Activated CD4-positive, alpha-beta T cell treated with anti-CD3 and anti-CD28 coated beads, Interleukin-2, Interleukin-6, amounts not matched to agents 100 ng/mL and 50 ng/mL, durations not matched to agents 16 hours and 8 hours (primary cell): ENCODE measurements around the gene RPL13.

Experiments used
- DNase-seq: peaks from one replicate; pipeline ENCODE4 v3.0.0-alpha.2; 2020

RPL13 gene

DNA sequence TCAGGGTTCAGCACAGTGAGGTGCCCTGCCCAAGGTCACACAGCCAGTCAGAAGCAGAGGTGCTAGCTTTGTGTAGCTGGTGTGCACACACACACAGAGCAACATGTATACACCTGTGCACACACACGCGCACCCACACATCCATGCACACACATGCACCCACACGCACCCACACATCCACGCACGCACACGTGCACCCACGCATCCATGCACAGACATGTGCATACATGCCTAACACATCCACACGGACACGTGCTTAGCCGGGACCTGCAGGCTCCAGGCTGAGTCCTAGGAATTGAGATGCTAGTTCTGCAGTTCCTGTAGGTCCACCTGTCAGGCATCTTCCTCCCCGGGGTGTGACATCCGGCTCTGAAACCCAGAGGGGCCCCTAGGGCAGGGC lies 39.9 kb downstream of the RPL13 start:
- no peak for DNase-seq

DNA sequence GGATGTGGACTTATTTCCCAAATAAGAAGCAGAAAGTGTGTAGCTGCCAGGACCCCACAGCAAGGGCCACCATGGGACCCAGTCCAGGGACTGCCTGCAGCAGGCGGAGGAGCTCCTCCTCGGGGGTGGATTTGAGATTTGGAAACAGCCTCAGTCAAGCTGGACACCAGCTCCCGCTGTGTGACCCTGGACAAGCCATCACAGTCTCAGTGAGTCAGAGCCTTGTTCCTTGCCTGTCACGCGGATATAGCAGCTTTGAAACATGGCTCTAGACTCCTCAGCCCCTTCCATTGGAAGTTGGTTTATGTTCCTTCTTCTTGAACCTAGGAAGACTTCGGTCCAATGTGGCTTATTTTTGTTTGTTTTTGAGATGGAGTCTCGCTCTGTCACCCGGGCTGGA lies 40.5 kb downstream of the RPL13 start:
- DNase-seq = no peak

- DNase-seq = no peak
Observed at GRCh38 chr16:89601906-89602272, 41.4 kb downstream of the RPL13 start.

GRCh38 chr16:89602273-89602951 lies 41.9 kb downstream of the RPL13 start:
- DNase-seq = peak; percentile 53

DNA sequence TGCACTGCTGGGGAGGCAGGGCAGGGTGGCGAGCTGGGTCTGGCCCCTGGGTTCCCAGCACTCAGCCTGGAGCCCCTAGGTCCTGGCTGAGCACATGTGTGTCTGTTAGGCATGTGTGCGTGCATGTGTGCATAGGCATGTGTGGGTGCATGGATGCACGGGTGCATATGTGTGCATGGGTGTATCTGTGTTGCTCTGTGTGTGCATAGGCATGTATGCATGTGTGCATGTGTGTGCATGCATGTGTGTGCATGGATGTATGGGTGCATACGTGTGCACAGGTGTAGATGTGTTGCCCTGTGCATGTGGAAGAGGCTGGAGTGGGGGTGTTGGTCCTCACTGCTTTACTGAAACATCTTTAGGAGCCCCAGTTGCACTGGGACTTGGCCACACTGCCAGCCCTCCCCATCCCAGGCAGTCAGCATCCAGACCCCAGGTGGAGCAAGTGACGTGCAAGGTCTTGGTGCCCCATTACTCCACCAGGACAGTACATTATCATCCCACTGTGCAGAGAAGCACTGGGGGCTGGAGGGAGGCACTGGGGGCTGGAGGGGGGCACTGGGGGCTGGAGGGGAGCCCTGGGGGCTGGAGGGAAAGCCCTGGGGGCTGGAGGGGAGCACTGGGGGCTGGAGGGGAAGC lies 42.6 kb downstream of the RPL13 start:
- DNase-seq = no peak

GRCh38 chr16:89604764-89605163 lies 44.3 kb downstream of the RPL13 start:
- no peak for DNase-seq

GRCh38 chr16:89605186-89605970 lies 44.9 kb downstream of the RPL13 start:
- no peak for DNase-seq

DNA sequence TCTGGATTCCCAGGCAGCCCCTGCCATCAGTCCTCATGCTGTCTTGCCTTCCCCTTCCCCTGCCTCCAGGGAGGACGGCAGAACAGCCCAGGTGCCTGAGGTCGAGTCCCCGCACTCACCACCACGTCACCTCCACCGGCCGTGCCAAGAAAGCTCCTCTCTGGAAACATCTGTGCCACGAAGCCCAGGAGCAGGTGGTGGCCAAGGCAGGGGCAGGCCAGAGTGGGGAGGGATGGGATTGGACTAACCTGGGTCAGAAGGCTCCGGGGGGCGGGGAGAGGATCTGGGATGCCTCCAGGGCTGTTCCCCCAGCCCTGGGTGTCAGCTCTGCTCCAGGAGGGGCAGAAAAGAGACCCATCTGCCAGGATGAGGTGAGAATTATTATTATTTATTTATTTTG lies 45.5 kb downstream of the RPL13 start:
- no peak for DNase-seq

DNA sequence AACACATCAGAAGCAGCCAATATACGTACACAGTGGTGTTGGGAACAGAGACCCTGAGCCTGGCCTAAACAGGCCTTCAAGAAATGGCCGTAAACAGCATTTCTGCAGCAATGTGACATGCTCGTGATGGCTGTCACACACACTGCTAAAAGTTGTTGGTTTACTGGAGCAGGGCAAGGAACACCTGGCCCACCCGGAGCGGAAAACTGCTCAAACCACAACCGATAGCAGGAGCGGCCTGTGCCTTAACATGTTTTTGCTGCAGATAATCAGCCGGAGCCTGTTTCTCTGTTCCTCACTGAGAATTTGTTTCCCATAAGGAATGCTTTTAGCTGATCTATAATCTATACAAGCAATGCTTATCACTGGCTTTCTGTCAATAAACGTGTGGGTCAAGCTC lies 47.0 kb downstream of the RPL13 start:
- no peak for DNase-seq

DNA sequence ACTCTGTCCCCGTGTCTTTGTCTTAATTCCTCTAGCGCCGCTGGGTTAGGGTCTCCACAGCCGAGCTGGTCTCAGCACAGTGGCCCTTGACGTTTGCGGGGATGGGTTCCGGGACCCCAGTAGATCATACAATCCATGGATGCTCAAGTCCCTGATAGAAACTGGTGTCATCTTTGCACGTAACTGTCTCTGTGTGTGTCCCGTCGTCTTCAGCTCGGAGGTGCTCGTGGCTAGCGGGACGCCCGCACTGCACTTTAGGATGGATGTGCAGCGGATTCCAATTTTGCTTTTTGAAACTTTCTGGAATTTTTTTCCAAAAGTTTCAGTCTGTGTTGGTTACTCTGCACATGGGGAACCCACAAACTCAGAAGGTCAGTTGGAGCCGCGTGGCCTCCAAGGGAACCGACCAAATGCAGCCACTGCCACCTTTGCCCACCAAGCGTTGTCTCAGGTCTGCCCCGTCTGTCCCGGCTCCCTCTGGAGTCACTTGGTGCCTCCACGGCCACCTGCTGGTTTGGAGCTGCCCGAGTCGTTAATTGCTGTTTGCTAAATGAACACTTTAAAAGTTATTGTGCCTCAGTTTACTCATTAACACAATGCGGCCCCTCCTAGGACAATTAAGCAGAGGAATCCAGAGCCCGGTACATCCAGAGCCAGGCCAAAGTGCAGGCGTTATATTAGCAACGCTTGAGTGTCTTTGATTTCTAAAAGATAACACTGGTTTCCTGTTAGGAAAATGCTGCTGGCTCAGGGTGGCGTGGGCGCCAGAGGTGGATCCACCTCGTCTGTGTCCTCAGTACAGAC lies 47.7 kb downstream of the RPL13 start:
- no peak for DNase-seq

GRCh38 chr16:89610108-89610453 lies 49.6 kb downstream of the RPL13 start:
- no peak for DNase-seq

GRCh38 chr16:89612415-89613166 lies 52.1 kb downstream of the RPL13 start:
- no peak for DNase-seq

GRCh38 chr16:89613231-89613953 lies 52.9 kb downstream of the RPL13 start, which contains the start of gene DPEP1:
Gene DPEP1 (plus strand): TSS chr16:89613642. CDS start chr16:89630411, 16,769 bp downstream.
- no peak for DNase-seq

DNA sequence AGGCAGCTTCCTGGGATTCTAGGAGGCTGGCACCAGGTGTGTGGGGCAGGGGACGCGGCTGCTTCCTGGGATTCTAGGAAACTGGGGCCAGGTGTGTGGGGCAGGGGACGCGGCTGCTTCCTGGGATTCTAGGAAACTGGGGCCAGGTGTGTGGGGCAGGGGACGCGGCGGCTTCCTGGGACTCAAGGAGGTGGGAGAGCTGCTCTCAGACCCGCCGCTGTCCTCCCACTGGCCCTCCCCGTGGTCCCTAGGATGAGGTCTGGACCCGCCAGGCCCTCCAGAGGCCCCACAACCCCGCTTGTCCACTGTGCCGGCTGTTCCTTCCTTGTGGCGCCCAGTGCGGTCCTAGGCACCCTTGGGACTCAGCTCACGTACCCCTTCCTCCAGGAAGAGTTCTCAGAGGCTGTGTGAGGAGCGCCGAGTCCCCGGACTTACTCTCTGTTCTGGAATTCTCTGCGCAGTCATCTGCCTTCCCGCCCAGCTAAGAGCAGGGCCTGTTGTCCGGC lies 53.5 kb downstream of the RPL13 start:
- no peak for DNase-seq
